HG02759 (cell line): ENCODE data around the gene AGAP1.

ENCODE experiments used
- ATAC-seq: cut with Tn5 transposase; IDR thresholded peaks from one replicate; pipeline ENCODE4 v1.9.1; 2021; ENCODE audit warnings: mild to moderate bottlenecking, moderate library complexity; ENCODE audit not compliant: unreplicated experiment

Gene AGAP1

GRCh38 chr2:235493775-235494715, at the start of gene AGAP1:
TSS of gene AGAP1 (plus strand) at chr2:235494043.
- ATAC-seq, result peak; percentile 58

DNA sequence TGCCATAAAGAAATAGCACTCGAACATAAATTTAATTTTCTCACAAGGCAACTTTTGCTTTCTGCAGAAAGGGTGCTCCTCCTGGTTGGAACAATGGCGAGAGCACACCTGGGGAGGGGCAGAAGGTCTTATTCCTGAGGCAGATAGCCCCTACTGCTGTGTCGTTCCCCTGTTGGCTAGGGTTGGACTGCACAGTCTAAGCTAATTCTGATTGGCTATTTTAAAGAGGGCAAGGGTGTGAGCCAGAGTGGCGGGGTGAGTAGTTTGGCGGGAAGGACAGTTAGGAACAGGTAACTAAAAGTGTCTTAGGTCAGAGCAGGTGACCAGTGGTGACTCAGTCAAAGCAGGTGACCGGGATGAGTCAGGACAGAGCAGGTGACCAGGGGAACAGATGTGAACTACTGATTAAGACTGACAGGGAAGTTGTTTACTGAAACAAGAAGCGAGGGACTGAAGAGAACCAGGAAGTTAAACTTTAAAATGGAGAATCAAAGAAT, 49.7 kb upstream of the AGAP1 start:
- no peak for ATAC-seq

GRCh38 chr2:235445116-235445515, 48.7 kb upstream of the AGAP1 start:
- ATAC-seq, result no peak

DNA sequence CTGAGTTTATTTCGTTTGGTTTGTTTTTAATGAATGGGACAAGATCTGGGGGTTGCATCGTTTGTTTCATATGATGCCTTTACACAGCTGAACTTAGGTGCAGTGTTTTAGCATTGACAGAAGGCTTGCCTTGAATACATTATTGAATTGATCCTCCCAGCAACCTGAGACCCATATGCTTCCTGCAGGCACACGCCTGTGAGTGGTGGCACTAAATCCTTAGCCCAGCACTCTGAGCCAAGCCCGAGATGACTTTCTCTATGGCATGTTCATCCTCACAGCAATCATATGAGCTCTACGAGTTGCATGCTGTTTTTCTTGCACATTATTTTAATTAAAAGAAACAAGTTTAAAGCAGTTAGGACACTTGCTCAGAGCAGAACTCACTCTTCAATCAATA, 47.8 kb upstream of the AGAP1 start:
- no peak for ATAC-seq

GRCh38 chr2:235447210-235447609, 46.6 kb upstream of the AGAP1 start:
- no peak for ATAC-seq

DNA sequence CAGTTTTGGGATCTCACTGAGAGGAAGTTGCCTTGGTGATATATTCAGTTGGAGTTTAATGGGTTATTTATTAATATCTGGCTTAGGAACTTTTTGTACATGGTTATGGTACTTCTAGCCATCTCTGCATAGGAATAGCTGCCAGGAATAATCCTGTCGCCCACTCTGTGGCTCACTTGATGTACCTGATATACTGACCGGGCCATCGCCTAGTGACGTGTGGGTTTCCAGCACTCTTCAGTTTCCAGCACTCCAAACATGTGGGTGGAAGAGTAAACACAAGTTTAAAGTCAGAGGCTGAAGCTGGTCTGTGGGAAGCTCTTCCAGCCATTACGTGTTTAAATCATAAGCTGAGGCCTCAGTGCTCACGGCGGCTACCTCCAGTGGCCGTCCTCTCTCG, 44.3 kb upstream of the AGAP1 start:
- ATAC-seq, result no peak

GRCh38 chr2:235453605-235454151, 40.2 kb upstream of the AGAP1 start:
- ATAC-seq, result no peak

- no peak for ATAC-seq
Measured at GRCh38 chr2:235458839-235459273, 35.0 kb upstream of the AGAP1 start.

GRCh38 chr2:235460548-235461047, 33.2 kb upstream of the AGAP1 start:
- no peak for ATAC-seq

- ATAC-seq, result no peak
Measured at GRCh38 chr2:235461763-235462414, 32.0 kb upstream of the AGAP1 start.

- no peak for ATAC-seq
Measured at GRCh38 chr2:235462415-235462790, 31.4 kb upstream of the AGAP1 start.

DNA sequence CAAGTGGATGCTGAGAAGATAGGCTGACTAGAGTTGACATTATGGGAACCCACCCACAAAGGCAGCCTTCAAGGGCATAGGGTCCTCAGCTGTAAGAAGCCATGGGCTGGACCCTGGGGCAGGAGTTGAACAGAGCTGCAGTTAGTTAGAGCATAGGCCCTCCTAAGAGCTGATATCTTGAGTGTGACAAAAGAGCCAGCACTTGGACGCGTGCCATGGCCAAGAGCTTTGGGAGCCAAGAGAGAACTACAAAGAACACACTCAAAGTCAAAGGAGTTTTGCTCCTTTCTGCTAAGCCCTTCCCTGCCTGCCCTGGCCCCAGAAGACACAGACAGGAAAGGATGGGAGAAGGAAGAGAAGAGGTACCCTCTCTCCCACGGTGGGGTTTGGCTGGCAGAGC, 29.9 kb upstream of the AGAP1 start:
- no peak for ATAC-seq

- no peak for ATAC-seq
Measured at GRCh38 chr2:235467588-235467987, 26.3 kb upstream of the AGAP1 start.

- no peak for ATAC-seq
Measured at GRCh38 chr2:235468978-235469655, 24.7 kb upstream of the AGAP1 start.

- ATAC-seq, result no peak
Measured at GRCh38 chr2:235471186-235471747, 22.6 kb upstream of the AGAP1 start.

DNA sequence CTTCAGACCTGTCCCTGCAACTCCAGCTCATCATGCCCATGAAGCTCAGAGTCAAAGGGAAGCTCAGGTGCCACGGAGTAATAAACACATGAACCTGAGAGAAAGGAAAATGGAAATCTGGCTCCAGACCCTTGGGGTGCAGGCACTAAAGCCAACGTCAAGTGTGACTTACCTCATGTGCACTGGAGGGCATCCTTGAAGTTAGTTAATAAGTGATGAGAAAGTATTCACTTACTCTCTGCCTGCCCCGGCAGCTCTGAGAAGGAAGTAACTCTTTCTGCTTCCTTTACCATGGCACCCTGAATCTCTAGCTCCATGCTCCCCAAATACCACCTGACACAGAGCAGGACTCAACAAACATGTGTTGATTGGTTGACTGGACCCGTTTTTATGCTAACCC, 21.4 kb upstream of the AGAP1 start:
- ATAC-seq, result no peak

DNA sequence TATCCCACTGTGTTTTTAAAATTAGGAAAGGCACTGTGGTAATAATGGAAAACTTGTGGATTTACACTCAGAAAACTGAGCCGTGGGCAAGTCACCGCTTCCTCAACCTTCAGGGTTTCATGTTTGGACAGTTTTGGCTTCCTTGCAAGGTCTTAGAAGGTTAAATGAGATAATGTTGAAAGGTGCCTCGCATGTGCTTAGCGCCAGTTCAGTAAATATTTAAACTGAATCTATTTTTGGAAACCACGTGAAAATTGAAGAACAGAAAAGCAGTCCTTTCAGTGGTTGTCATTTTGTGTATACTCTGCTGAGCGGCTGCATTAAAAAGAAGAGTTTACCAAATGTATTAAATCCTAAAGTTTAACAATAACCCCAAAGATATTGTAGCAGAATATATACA, 15.2 kb upstream of the AGAP1 start:
- ATAC-seq, result no peak

GRCh38 chr2:235479604-235480003, 14.2 kb upstream of the AGAP1 start:
- ATAC-seq, result no peak

- ATAC-seq, result no peak
Measured at GRCh38 chr2:235480614-235481013, 13.2 kb upstream of the AGAP1 start.

GRCh38 chr2:235483313-235483712, 10.5 kb upstream of the AGAP1 start:
- no peak for ATAC-seq

DNA sequence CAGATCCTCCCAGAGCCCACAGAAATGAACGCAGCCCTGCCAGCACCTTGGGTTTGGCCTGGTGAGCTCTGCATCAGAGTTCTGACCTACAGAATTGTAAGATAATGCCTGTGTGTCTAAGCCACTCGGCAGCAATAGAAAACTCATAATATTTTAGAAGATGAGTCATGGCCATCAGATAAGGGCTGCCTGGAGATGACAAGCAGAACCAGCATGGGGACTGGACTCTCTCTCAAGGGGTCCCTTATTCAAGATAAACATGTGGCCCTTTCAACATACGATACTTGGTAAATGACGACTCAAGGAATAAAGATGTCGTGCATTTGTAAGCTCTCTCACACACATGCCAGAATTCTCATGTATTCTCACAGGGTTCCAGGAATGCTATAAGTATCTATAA, 8.5 kb upstream of the AGAP1 start:
- no peak for ATAC-seq
